BLaER1 (cell line): ENCODE data around the gene ZAR1.

ENCODE experiments used
- H3K27ac ChIP-seq: shearing (Covaris generic); formaldehyde crosslinking; 2 replicates; pipeline ENCODE4 v1.8.1; 2022
- H3K27me3 ChIP-seq: shearing (Covaris generic); formaldehyde crosslinking; 2 replicates; pipeline ENCODE4 v1.8.1; 2022
- H3K36me3 ChIP-seq: shearing (Covaris generic); formaldehyde crosslinking; 2 replicates; pipeline ENCODE4 v1.8.1; 2022
- H3K4me1 ChIP-seq: shearing (Covaris generic); formaldehyde crosslinking; 2 replicates; pipeline ENCODE4 v1.8.1; 2022
- H3K4me2 ChIP-seq: shearing (Covaris generic); formaldehyde crosslinking; 2 replicates; pipeline ENCODE4 v1.8.1; 2022
- H3K4me3 ChIP-seq: shearing (Covaris generic); formaldehyde crosslinking; 2 replicates; pipeline ENCODE4 v1.8.1; 2022
- H3K9ac ChIP-seq: shearing (Covaris generic); formaldehyde crosslinking; 2 replicates; pipeline ENCODE4 v1.8.1; 2022
- H3K9me3 ChIP-seq: shearing (Covaris generic); formaldehyde crosslinking; 2 replicates; pipeline ENCODE4 v1.8.1; 2022
- H4K20me1 ChIP-seq: shearing (Covaris generic); formaldehyde crosslinking; 2 replicates; pipeline ENCODE4 v1.8.1; 2022
- Cebpa-rat ChIP-seq: shearing (Covaris generic); IDR thresholded peaks from 2 replicates; pipeline ENCODE4 v1.8.1; 2022

The ZAR1 gene

DNA sequence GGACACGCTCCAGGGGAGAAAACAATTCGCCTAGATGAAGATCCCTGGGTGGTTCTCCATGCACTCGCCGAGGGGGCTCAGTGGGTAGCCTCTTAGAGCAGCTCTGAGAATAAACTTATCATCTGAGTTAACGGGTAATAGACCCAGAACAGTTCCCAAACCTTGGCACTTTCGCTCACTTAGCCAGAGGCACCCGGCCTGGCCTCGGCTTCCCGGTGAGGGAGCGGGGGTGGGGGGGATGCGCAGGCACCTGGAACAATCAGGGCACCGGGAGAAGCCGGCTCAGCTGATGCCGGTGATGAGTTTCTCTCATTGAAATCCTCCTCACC is 405 bp upstream of the ZAR1 start:
- Histone ChIP-seq H3K27ac (no peak overlapping the region), H3K4me1 (no peaks in the 10 kb centered on the region), H3K4me3 (peak overlapping the region; percentile 44), H3K9ac (no peak overlapping the region), H3K9me3 (peaks cover 34% of the 10 kb centered on the region), H3K27me3 (peaks cover 49% of the 10 kb centered on the region), H4K20me1 (no peaks in the 10 kb centered on the region), H3K4me2 (no peak overlapping the region), H3K36me3 (peaks cover 14% of the 10 kb centered on the region; the same call in 1 of the 2 replicates)
- TF ChIP-seq Cebpa-rat, result no peak

DNA sequence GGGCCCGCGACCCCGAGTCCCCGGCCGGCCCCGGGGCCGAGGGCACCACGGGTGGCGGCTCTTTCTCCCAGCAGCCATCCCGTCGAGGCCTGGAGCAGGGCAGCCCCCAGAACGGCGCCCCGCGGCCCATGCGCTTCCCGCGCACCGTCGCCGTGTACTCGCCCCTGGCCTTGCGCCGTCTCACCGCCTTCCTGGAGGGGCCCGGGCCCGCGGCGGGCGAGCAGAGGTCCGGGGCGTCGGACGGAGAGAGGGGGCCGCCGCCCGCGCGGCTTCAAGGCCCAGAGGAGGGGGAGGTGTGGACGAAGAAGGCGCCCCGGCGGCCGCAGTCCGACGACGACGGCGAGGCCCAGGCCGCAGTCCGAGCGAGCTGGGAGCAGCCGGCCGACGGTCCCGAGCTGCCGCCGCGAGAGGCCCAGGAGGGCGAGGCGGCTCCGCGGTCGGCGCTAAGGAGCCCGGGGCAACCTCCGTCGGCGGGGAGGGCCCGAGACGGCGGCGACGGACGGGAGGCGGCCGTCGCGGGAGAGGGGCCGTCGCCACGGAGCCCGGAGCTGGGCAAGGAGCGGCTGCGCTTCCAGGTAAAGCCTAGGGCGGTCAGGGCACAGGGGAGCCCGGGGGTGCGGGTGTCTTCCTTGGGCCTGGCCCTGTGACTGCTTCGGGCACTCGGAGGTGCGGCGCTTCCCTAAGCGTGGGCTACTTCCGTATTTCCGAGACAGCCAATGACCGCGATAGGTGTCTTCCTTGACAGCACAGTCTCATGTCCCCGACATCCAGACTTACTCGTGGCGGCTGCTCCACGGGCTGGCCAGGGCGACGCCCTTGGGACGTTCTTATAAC is 845 bp downstream of the ZAR1 start:
- no peak overlapping the region for H3K9ac ChIP-seq
- H3K27ac ChIP-seq, result no peak overlapping the region
- H3K4me2 ChIP-seq, result no peak overlapping the region
- H3K9me3 ChIP-seq, result peaks cover 28% of the 10 kb centered on the region
- H3K27me3 ChIP-seq, result peaks cover 43% of the 10 kb centered on the region
- peak overlapping the region; percentile 44 for H3K4me3 ChIP-seq
- H3K4me1 ChIP-seq, result no peaks in the 10 kb centered on the region
- no peak for TF ChIP-seq Cebpa-rat
- H4K20me1 ChIP-seq, result no peaks in the 10 kb centered on the region
- peaks cover 17% of the 10 kb centered on the region for H3K36me3 ChIP-seq

DNA sequence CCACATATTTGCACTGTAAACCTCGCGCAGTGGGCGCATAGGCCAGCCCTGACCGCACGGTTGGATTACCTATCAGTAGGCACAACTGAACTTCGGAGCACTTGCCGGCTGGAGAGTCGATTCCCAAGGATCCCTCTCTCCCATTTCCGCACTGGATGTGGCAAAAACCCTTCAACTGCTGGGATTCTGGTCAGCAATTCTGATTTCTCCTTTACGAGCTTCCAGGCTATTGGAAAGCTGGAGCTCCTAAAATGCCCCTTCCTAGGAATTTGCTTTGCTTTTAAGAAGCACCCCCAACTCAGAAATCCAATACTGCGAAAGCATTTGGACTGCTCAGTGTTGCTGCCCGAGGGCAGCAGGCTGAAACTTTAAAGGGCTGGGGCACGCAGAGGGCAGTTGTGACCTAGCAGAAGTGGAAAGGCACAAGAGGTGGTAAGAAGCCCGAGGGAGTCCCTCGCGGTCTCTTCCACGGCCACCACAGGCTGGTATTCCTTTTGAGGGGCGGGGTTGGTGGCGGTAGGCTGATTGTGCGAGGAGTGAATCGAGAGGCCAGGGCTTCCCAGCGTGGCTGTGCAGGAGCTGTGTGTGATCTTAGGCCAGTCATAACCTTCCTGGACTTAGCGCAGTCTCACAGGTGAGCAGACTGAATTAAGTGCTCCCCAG is 1.6 kb downstream of the ZAR1 start:
- Histone ChIP-seq H3K27ac (no peak overlapping the region), H3K4me3 (no peak overlapping the region), H3K27me3 (peaks cover 43% of the 10 kb centered on the region), H3K9me3 (peaks cover 28% of the 10 kb centered on the region), H3K9ac (no peak overlapping the region), H3K36me3 (peaks cover 19% of the 10 kb centered on the region), H3K4me1 (no peaks in the 10 kb centered on the region), H3K4me2 (no peak overlapping the region), H4K20me1 (no peaks in the 10 kb centered on the region)
- TF ChIP-seq Cebpa-rat, result no peak

DNA sequence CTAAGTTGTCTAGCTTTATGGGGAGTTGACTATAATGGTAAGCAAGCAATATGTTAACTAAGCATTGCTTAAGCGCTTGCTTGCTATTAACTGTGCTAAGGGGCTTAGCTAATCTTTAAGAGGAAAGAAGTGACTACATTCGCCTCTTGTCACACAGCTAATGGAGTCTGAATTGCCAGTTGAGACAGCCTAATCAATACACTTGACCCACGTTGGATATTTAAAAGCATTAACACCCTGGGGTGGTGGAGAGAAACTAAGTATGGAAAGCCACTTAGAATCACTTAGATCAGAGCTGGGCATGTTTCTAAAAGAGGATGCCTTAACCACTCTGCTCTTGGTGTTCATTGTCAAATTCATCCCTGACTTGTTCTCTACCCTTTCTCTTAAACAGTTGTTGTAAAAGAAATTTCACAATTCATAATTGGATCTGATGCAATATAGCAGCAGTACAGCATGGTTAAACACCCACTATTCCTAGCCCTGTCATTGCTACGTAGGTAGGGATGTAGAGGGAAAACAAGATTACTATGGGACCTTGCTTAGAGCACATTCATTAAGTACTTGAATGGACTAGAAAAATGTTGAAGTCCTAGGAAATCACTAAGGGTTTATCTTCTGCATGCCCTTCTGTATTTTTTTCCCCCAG is 3.5 kb downstream of the ZAR1 start:
- Histone ChIP-seq H3K4me1 (no peaks in the 10 kb centered on the region), H3K4me3 (no peak overlapping the region), H3K36me3 (peaks cover 26% of the 10 kb centered on the region), H3K27ac (no peak overlapping the region), H3K4me2 (no peak overlapping the region), H3K27me3 (peaks cover 34% of the 10 kb centered on the region), H3K9me3 (peaks cover 28% of the 10 kb centered on the region), H4K20me1 (no peaks in the 10 kb centered on the region), H3K9ac (no peak overlapping the region)
- no peak for TF ChIP-seq Cebpa-rat

DNA sequence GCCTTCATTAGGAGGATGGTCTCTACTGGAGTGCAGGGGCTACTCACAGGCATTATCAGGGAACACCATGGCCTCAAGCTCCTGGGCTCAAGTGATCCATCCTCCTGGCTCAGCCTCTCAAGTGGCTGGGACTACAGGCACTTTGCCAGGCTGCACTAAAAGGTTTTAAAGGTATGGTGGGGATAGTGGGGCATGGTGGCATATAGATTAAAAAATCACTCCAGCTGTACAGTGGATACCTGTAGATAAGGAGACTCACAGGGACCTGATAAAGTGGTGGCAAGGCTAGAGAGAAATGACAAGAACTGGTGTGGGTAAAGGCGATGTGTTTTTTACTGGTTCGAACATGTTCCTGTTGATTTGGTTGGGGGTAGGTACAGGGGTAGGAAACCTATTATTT is 5.9 kb downstream of the ZAR1 start:
- H3K4me1 ChIP-seq, result no peaks in the 10 kb centered on the region
- TF ChIP-seq Cebpa-rat, result no peak
- H3K4me2 ChIP-seq, result no peak overlapping the region
- peaks cover 12% of the 10 kb centered on the region for H3K9me3 ChIP-seq
- H3K27me3 ChIP-seq, result peaks cover 11% of the 10 kb centered on the region
- no peak overlapping the region for H3K4me3 ChIP-seq
- no peak overlapping the region for H3K27ac ChIP-seq
- peaks cover 37% of the 10 kb centered on the region for H3K36me3 ChIP-seq
- no peaks in the 10 kb centered on the region for H4K20me1 ChIP-seq
- H3K9ac ChIP-seq, result no peak overlapping the region

DNA sequence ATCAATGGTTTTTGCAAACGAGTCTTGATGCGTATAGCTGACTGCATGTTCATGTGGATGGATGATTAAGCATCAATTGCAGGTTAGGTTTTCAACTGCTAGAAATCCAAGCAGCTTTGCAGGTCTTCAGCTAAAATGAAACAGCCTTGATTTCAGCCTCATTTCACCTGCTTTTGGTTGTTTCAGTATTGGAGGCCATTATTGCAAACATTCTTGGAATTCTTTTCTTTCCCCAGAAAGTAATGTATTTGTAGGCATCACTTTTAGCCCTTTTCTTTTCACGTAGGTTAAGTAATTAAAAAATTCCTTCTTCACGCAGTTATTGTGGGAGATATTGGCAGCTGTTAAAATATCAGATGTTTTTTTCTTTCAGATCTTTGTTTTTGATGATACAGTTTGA is 8.8 kb downstream of the ZAR1 start:
- no peaks in the 10 kb centered on the region for H3K9me3 ChIP-seq
- no peak overlapping the region for H3K4me3 ChIP-seq
- no peaks in the 10 kb centered on the region for H3K27me3 ChIP-seq
- no peak overlapping the region for H3K4me2 ChIP-seq
- no peak for TF ChIP-seq Cebpa-rat
- H4K20me1 ChIP-seq, result no peaks in the 10 kb centered on the region
- no peak overlapping the region for H3K27ac ChIP-seq
- no peaks in the 10 kb centered on the region for H3K4me1 ChIP-seq
- H3K36me3 ChIP-seq, result peaks cover 50% of the 10 kb centered on the region
- H3K9ac ChIP-seq, result no peak overlapping the region

DNA sequence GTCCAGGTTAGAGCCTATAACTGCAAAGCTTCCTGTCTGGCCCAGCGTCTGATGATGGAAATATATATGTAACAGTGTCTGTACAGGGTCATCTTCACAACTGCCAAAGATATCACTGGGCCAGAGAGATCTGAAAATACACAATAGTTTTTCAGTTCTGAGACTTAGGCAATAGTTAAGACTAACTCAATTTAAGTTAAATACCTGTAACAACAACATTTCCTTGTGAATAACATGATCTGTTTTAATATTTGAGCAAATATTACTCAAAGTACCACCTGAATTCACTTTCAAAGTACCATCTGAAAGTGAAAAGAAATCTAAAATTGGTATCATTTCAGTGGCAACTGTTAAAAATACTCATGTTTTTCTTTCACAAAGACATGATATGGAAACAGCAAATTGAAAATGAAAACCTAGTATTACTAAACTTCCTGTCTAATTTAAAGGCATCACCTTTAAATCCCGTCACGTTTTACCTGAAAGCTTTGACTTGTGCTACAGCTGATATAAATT is 9.6 kb downstream of the ZAR1 start:
- Histone ChIP-seq H3K9me3 (no peaks in the 10 kb centered on the region), H3K36me3 (peaks cover 50% of the 10 kb centered on the region), H3K9ac (no peak overlapping the region), H3K27ac (no peak overlapping the region), H3K4me1 (no peaks in the 10 kb centered on the region), H3K27me3 (no peaks in the 10 kb centered on the region), H3K4me3 (no peak overlapping the region), H4K20me1 (no peaks in the 10 kb centered on the region), H3K4me2 (no peak overlapping the region)
- TF ChIP-seq Cebpa-rat, result no peak

DNA sequence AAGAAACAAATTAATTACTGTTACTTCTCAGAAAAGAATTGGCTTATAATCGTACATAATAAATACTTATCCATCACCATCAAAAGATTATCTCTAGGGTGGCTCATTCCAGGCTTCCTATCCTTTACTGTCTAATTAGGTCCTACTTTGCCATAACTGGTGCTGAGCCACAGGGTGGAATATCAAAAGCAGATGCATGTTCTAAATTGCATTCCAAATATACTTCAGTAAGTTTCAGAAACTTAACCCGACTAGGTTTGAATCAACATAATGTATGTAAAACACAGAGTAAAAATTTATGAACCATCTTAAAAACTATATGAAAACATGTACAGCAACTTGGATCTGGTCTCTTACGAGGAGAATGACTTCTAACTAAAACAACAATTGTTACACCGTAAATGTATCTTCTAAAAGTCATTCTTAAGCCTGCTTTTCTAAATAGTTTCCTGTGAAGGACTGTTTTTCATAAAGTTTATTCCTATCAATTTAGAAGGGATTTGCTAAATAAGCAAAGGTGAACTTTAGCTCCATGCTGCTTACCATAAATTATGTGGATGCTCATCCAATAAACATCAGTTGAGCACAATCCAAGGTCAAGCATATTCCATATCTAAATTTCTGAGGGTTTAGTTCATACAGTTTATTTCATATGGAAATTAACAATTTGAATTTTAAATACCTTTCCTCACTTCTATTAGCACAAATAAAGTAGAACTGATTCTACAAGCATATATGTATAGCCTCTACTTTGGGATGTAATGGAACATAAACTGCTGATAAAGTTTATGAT is 13.4 kb downstream of the ZAR1 start:
- Histone ChIP-seq H3K9me3 (no peaks in the 10 kb centered on the region), H3K4me2 (no peak overlapping the region), H3K27ac (no peak overlapping the region), H4K20me1 (no peaks in the 10 kb centered on the region), H3K36me3 (peaks cover 64% of the 10 kb centered on the region), H3K9ac (no peak overlapping the region), H3K4me1 (no peaks in the 10 kb centered on the region), H3K4me3 (no peak overlapping the region), H3K27me3 (no peaks in the 10 kb centered on the region)
- TF ChIP-seq Cebpa-rat, result no peak

DNA sequence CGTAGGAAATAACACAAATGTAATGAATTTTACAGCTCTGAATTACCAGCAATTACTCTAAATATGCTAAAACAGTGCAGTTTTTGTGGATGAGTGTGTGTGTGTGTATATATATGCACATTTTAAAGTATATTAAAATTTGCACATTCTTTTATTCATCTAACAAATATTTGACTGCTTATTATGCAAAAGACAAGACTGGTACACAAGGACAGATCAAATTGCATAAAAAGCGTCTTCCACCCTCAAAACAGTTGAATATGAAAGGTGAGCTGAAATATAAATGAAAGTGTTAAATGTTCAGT is 13.9 kb downstream of the ZAR1 start:
- no peak for TF ChIP-seq Cebpa-rat
- H3K9me3 ChIP-seq, result no peaks in the 10 kb centered on the region
- H3K4me2 ChIP-seq, result no peak overlapping the region
- no peak overlapping the region for H3K9ac ChIP-seq
- H4K20me1 ChIP-seq, result no peaks in the 10 kb centered on the region
- H3K4me1 ChIP-seq, result no peaks in the 10 kb centered on the region
- peaks cover 65% of the 10 kb centered on the region for H3K36me3 ChIP-seq
- no peaks in the 10 kb centered on the region for H3K27me3 ChIP-seq
- no peak overlapping the region for H3K4me3 ChIP-seq
- H3K27ac ChIP-seq, result no peak overlapping the region
